K562 (cell line): Measurements from ENCODE around the gene BPIFB6. TPM values are rescaled to one million over a fixed set of nuclear protein-coding genes. Genes with fewer than 3 reads are reported as not detected.

ENCODE experiments used
- ATAC-seq: fragments of 200-7000 bp; cut with Tn5 transposase; 3 replicates; pipeline ENCODE4 v1.9.1; 2020; ENCODE audit warnings: moderate library complexity
- BruUV-seq: library from RNA; stranded (reverse); fragments of 400-500 nt; replicated peaks from 2 replicates; lab custom pipeline; 2021; lab: Mats Ljungman, UMichigan
- CTCF ChIA-PET: fragments of 300-600 bp; formaldehyde crosslinking; extraction: SDS; loops from one replicate; lab custom pipeline; 2021; ENCODE audit warnings: low intra/inter-chr PET ratio; lab: Yijun Ruan, JAX
- POLR2A ChIA-PET: fragments of 300-600, 350-650 bp; sonication (Branson Sonifier 250); formaldehyde crosslinking; extraction: SDS; loops from one replicate; lab custom pipeline; 2021; ENCODE audit warnings: antibody characterized with exemption, inconsistent platforms; lab: Yijun Ruan, JAX
- DNase-seq, 4 experiments: peaks; one replicate each; pipeline versions ENCODE4 v3.0.0 to v3.0.0-alpha.2; 2011 to 2018; ENCODE audit warnings: low spot score in 3 of 4, mixed read lengths in 3 of 4; ENCODE audit errors: extremely low read depth in 1 of 4
- FAIRE-seq: peaks from 2 replicates; lab custom pipeline; 2011; peaks lifted over from hg19 to GRCh38; lab: Jason Lieb, UNC
- H2AFZ ChIP-seq: 2 replicates; pipeline ENCODE4 v1.6.0; 2011; ENCODE audit warnings: low read depth, low read length, control low read depth, inconsistent platforms
- H3K27ac ChIP-seq: fragments of 200-600 bp; 3 replicates; pipeline ENCODE4 v1.8.0; 2011; ENCODE audit warnings: low read depth, mild to moderate bottlenecking, control low read depth, inconsistent platforms, low read length, moderate library complexity, mixed read lengths; ENCODE audit errors: extremely low read depth
- H3K27me3 ChIP-seq, 2 experiments: fragments of 300-600 bp in 1 of 2; 2 replicates in 1 of 2; 3 replicates in 1 of 2; pipeline versions ENCODE4 v1.6.0 to v1.8.0; 2011; ENCODE audit warnings: inconsistent platforms in 2 of 2, low read length in 2 of 2, mild to moderate bottlenecking in 1 of 2, mixed read lengths in 1 of 2, moderate library complexity in 1 of 2; ENCODE audit not compliant: control insufficient read depth in 2 of 2, insufficient read depth in 2 of 2
- H3K36me3 ChIP-seq: fragments of 300-600 bp; 3 replicates; pipeline ENCODE4 v1.8.0; 2011; ENCODE audit warnings: mild to moderate bottlenecking, low read length, inconsistent platforms; ENCODE audit not compliant: control insufficient read depth, insufficient read depth
- H3K4me1 ChIP-seq, 2 experiments: fragments of 200-600 bp in 1 of 2; replicated peaks in 1 of 2; 2 replicates in 1 of 2; 3 replicates in 1 of 2; pipeline versions ENCODE4 v1.5.1 to v1.8.0; 2011; ENCODE audit warnings: inconsistent platforms in 2 of 2, low read length in 2 of 2, mild to moderate bottlenecking in 1 of 2, mixed read lengths in 1 of 2, moderate library complexity in 1 of 2; ENCODE audit not compliant: control insufficient read depth in 2 of 2, insufficient read depth in 2 of 2
- H3K4me2 ChIP-seq: 2 replicates; pipeline ENCODE4 v1.6.1; 2011; ENCODE audit warnings: low read length, control low read depth, inconsistent platforms, mixed read lengths; ENCODE audit not compliant: insufficient read depth
- H3K4me3 ChIP-seq: fragments of 200-600 bp; sonication (generic), shearing (Covaris generic); 2 replicates; pipeline ENCODE4 v1.5.1; 2016; ENCODE audit warnings: control low read depth, inconsistent platforms
- H3K79me2 ChIP-seq: fragments of 200-600 bp; 3 replicates; pipeline ENCODE4 v1.8.0; 2011; ENCODE audit warnings: low read length, inconsistent platforms; ENCODE audit not compliant: control insufficient read depth, insufficient read depth
- H3K9ac ChIP-seq, 2 experiments: 2 replicates each; pipeline versions ENCODE4 v1.6.0 to v1.6.1; 2011; ENCODE audit warnings: low read depth in 2 of 2, low read length in 2 of 2, control low read depth in 1 of 2, inconsistent platforms in 1 of 2, mild to moderate bottlenecking in 1 of 2, mixed read lengths in 1 of 2; ENCODE audit not compliant: insufficient read depth in 1 of 2
- H3K9me1 ChIP-seq: one replicate; pipeline ENCODE4 v1.6.0; 2011; ENCODE audit warnings: inconsistent platforms, mild to moderate bottlenecking, low read length, moderate library complexity; ENCODE audit not compliant: control insufficient read depth, insufficient read depth
- H3K9me3 ChIP-seq: replicated peaks from 2 replicates; pipeline ENCODE4 v1.5.1; 2011; ENCODE audit warnings: low read depth, low read length, inconsistent platforms; ENCODE audit not compliant: control insufficient read depth, insufficient read depth
- H4K20me1 ChIP-seq: replicated peaks from 2 replicates; pipeline ENCODE4 v1.6.1; 2011; ENCODE audit warnings: low read length, inconsistent platforms, mixed read lengths; ENCODE audit not compliant: control insufficient read depth, insufficient read depth
- BHLHE40 ChIP-seq: IDR thresholded peaks from 2 replicates; pipeline ENCODE4 v1.6.1; 2011; ENCODE audit warnings: low read length, improper control_type of control experiment
- CBX8 ChIP-seq: fragments of 200-600 bp; sonication (generic); IDR thresholded peaks from 2 replicates; pipeline ENCODE4 v1.6.1; 2012; ENCODE audit warnings: borderline replicate concordance, mixed run types, low read depth, mild to moderate bottlenecking, moderate library complexity, mixed read lengths, low read length, control low read depth, inconsistent platforms; ENCODE audit not compliant: poor library complexity, severe bottlenecking; ENCODE audit errors: extremely low read depth
- CREB1 ChIP-seq, 2 experiments: sonication (generic) in 1 of 2; formaldehyde crosslinking in 1 of 2; IDR thresholded peaks; 2 replicates each; pipeline versions ENCODE4 v1.6.1 to v1.8.0; 2012 to 2022; ENCODE audit warnings: inconsistent platforms in 1 of 2, mild to moderate bottlenecking in 1 of 2, missing genetic modification reagents in 1 of 2, moderate library complexity in 1 of 2
- CTCF ChIP-seq, 3 experiments: IDR thresholded peaks in 2 of 3; conservative IDR thresholded peaks in 1 of 3; 2 replicates each; pipeline ENCODE4 v1.5.1; 2011 to 2012; ENCODE audit warnings: low read length in 3 of 3, mild to moderate bottlenecking in 3 of 3, control low read depth in 2 of 3, improper control_type of control experiment in 1 of 3, inconsistent platforms in 1 of 3, low read depth in 1 of 3, mixed read lengths in 1 of 3, moderate library complexity in 1 of 3; ENCODE audit not compliant: insufficient read depth in 2 of 3
- KAT2B ChIP-seq: IDR thresholded peaks from one replicate; pipeline ENCODE4 v1.6.1; 2012; ENCODE audit warnings: low read depth, mild to moderate bottlenecking, control low read depth, inconsistent platforms, low read length, moderate library complexity
- MAFG ChIP-seq: fragments of 450-650 bp; conservative IDR thresholded peaks from 2 replicates; pipeline ENCODE4 v1.6.1; 2016; ENCODE audit warnings: missing genetic modification characterization, missing compliant biosample characterization
- MLX ChIP-seq, 2 experiments: fragments of 450-650 bp in 1 of 2; sonication (generic) in 1 of 2; formaldehyde crosslinking; conservative IDR thresholded peaks; 2 replicates each; pipeline versions ENCODE4 v1.4.0 to v1.8.1; 2020 to 2022; ENCODE audit warnings: mild to moderate bottlenecking in 1 of 2, missing genetic modification reagents in 1 of 2
- MTA1 ChIP-seq: fragments of 450-650 bp; IDR thresholded peaks from 2 replicates; pipeline ENCODE4 v1.6.1; 2017; ENCODE audit warnings: borderline replicate concordance
- MYNN ChIP-seq, 2 experiments: sonication (generic); formaldehyde crosslinking in 1 of 2; IDR thresholded peaks; 2 replicates each; pipeline versions ENCODE4 v1.5.0 to v1.6.1; 2016 to 2020; ENCODE audit warnings: antibody characterized with exemption in 1 of 2, missing genetic modification reagents in 1 of 2
- NFRKB ChIP-seq: fragments of 450-650 bp; IDR thresholded peaks from 2 replicates; pipeline ENCODE4 v1.6.1; 2016; ENCODE audit warnings: low read depth
- SETDB1 ChIP-seq: IDR thresholded peaks from one replicate; pipeline ENCODE4 v1.6.1; 2012; ENCODE audit warnings: low read length, control low read depth, inconsistent platforms
- TFAP4 ChIP-seq: sonication (generic); formaldehyde crosslinking; IDR thresholded peaks from 2 replicates; pipeline ENCODE4 v1.8.0; 2022; ENCODE audit warnings: missing genetic modification reagents, mild to moderate bottlenecking, moderate library complexity, borderline replicate concordance
- ZHX1 ChIP-seq: fragments of 150-350 bp; conservative IDR thresholded peaks from 2 replicates; pipeline ENCODE4 v1.6.1; 2014; ENCODE audit warnings: low read length
- ZKSCAN8 ChIP-seq: fragments of 200-800 bp; sonication (Bioruptor generic); IDR thresholded peaks from 2 replicates; pipeline ENCODE4 v1.6.1; 2016; ENCODE audit warnings: missing genetic modification characterization, missing compliant biosample characterization
- ZNF133 ChIP-seq: fragments of 250-450 bp; sonication (Bioruptor Pico); IDR thresholded peaks from 2 replicates; pipeline ENCODE4 v1.4.0; 2020; ENCODE audit warnings: mild to moderate bottlenecking
- ZNF316 ChIP-seq: fragments of 450-650 bp; IDR thresholded peaks from 2 replicates; pipeline ENCODE4 v1.6.1; 2016
- WGBS: fragments of 100-300 bp; shearing (Covaris generic); methylation state at CpG from one replicate; pipeline ENCODE4 v1.1.6; 2016; ENCODE audit warnings: low coverage, mixed read lengths; ENCODE audit not compliant: insufficient coverage; ENCODE audit errors: missing lambda C conversion rate; 5-methylcytosine and 5-hydroxymethylcytosine counted together
- in situ Hi-C: fragments of 300-500 bp; cut with MboI; formaldehyde crosslinking; loops from 4 replicates; pipeline ENCODE4 v1.15.0; 2018; ENCODE audit warnings: inconsistent platforms, mixed read lengths
- intact Hi-C: fragments of 100-400 bp; cut with micrococcal nuclease; formaldehyde crosslinking; loops from 2 replicates; pipeline ENCODE4 v1.14.2; 2022
- polyA plus RNA-seq, 8 experiments: library from polyadenylated mRNA; depleted of rRNA in 4 of 8; stranded (reverse) in 5 of 8; unstranded in 3 of 8; fragments of >200 nt; fragmentation: Nextera tagmentation in 2 of 8; fragmentation: Illumina TruSeq in 1 of 8; extraction: Ambion mirVana in 2 of 8; extraction: Trizol in 1 of 8; gene quantifications; 2 replicates each; pipeline versions ENCODE4 v1.2.1 to v1.2.3, GENCODE V29; 2011 to 2014; ENCODE audit warnings: inconsistent platforms in 1 of 8, missing spikeins in 1 of 8
- total RNA-seq, 7 experiments: library from RNA; depleted of rRNA in 6 of 7; stranded (reverse); fragments of >200 nt in 6 of 7; fragmentation: Illumina TruSeq in 2 of 7; extraction: Trizol in 2 of 7; gene quantifications; 2 replicates each; pipeline versions ENCODE4 v1.2.1 to v1.2.3, GENCODE V29; 2011 to 2021; ENCODE audit warnings: low replicate concordance in 1 of 7

Gene BPIFB6
- total and polyA plus RNA-seq, 9 of the 15 experiments (the other 6 are each of a cell fraction or from before 2014, with no cell fraction given): not detected

GRCh38 chr20:32993496-32994050, 37.9 kb upstream of the BPIFB6 start:
- whole genome bisulfite sequencing: 0% methylated on average over 8 of the region's 8 CpGs
- FAIRE-seq (no peak), DNase-seq (no peak), ATAC-seq (no peak)
- ChIA-PET CTCF (no interaction called here), POLR2A (interaction anchor here (0.7 kb wide), 1 partner anchor 171 kb away, joined by 4 read pairs; no protein-coding TSS in a partner anchor)
- Histone ChIP-seq H3K4me2 (no peak overlapping the region), H3K27me3 (peaks cover 3 to 11% of the 10 kb centered on the region in 2 experiments; a peak in 1 of 5 replicates), H4K20me1 (no peaks in the 10 kb centered on the region), H3K9me1 (no peaks in the 10 kb centered on the region), H3K4me3 (no peak overlapping the region), H3K27ac (no peak overlapping the region), H3K9me3 (no peaks in the 10 kb centered on the region), H3K79me2 (no peaks in the 10 kb centered on the region), H3K9ac (no peak overlapping the region), H3K36me3 (no peaks in the 10 kb centered on the region), H2AFZ (no peak overlapping the region), H3K4me1 (no peaks in the 10 kb centered on the region)
- no TSS peak for BruUV-seq
- intact Hi-C loops: no loop called here
- in situ Hi-C loops: no loop called here
- TF ChIP-seq BHLHE40: no peak
- no peak for TF ChIP-seq ZNF316
- TF ChIP-seq ZHX1: no peak
- no peak for TF ChIP-seq CBX8
- TF ChIP-seq CREB1 (IDR thresholded peaks at IDR 0.05): no peak
- no peak for TF ChIP-seq CREB1 (CRISPR knock-in tag; IDR thresholded peaks at IDR 0.05)
- no peak for TF ChIP-seq ZNF133 (CRISPR knock-in tag)
- TF ChIP-seq ZKSCAN8 (CRISPR knock-in tag): no peak
- no peak for TF ChIP-seq MYNN (IDR thresholded peaks at IDR 0.05)
- no peak for TF ChIP-seq MYNN (CRISPR knock-in tag; IDR thresholded peaks at IDR 0.05)
- no peak for TF ChIP-seq KAT2B
- no peak for TF ChIP-seq MAFG (tag)
- TF ChIP-seq CTCF (IDR thresholded peaks at IDR 0.05 in 2 of 3, conservative IDR thresholded peaks at IDR 0.05 in 1 of 3; ENCODE audit: insufficient read depth in 2 of 3, low read depth in 1 of 3, low read length in 3 of 3): no peak
- TF ChIP-seq MLX (CRISPR knock-in tag; conservative IDR thresholded peaks at IDR 0.05): no peak
- TF ChIP-seq NFRKB: no peak
- TF ChIP-seq MTA1: no peak
- no peak for TF ChIP-seq TFAP4
- TF ChIP-seq SETDB1: no peak
